GM12878 (cell line): ENCODE results near the gene OSBPL2. TPM values are rescaled to one million over a fixed set of nuclear protein-coding genes. Genes with fewer than 3 reads are reported as not detected.

Experiments
- ATAC-seq: fragments of 200-7000 bp; cut with Tn5 transposase; 3 replicates; pipeline ENCODE4 v1.9.1; 2020; ENCODE audit warnings: mild to moderate bottlenecking, moderate library complexity
- BruUV-seq: library from RNA; stranded (reverse); fragments of 400-500 nt; replicated peaks from 2 replicates; lab custom pipeline; 2021; lab: Mats Ljungman, UMichigan
- CTCF ChIA-PET: fragments of 300-600 bp; sonication (Branson Sonifier 250); formaldehyde crosslinking; extraction: SDS; loops from one replicate; lab custom pipeline; 2021; ENCODE audit warnings: inconsistent platforms; lab: Yijun Ruan, JAX
- POLR2A ChIA-PET: fragments of 350-600 bp; formaldehyde crosslinking; extraction: SDS; loops from one replicate; lab custom pipeline; 2021; ENCODE audit warnings: inconsistent platforms; lab: Charles Lee
- RAD21 ChIA-PET: fragments of 300-600 bp; sonication (Branson Sonifier 250); formaldehyde crosslinking; loops from one replicate; lab custom pipeline; 2023; ENCODE audit warnings: antibody characterized with exemption; ENCODE audit not compliant: unreplicated experiment; lab: Charles Lee
- SMC1A ChIA-PET: fragments of 300-600 bp; sonication (Branson Sonifier 250); formaldehyde crosslinking; loops from one replicate; lab custom pipeline; 2023; ENCODE audit not compliant: unreplicated experiment, uncharacterized antibody; lab: Charles Lee
- DNase-seq: peaks from one replicate; pipeline ENCODE4 v3.0.0-alpha.2; 2011; ENCODE audit warnings: low read depth, low spot score
- FAIRE-seq: peaks from 3 replicates; lab custom pipeline; 2011; peaks lifted over from hg19 to GRCh38; lab: Jason Lieb, UNC
- H2AFZ ChIP-seq: 2 replicates; pipeline ENCODE4 v1.6.0; 2011; ENCODE audit warnings: low read depth, low read length, control low read depth; ENCODE audit not compliant: control insufficient read depth
- H3K27ac ChIP-seq: 2 replicates; pipeline ENCODE4 v1.5.1; 2011; ENCODE audit warnings: control low read depth; ENCODE audit not compliant: control insufficient read depth, insufficient read depth
- H3K27me3 ChIP-seq, 2 experiments: replicated peaks in 1 of 2; 2 replicates each; pipeline versions ENCODE4 v1.6.0 to v1.6.1; 2011; ENCODE audit warnings: low read length in 1 of 2; ENCODE audit not compliant: control insufficient read depth in 2 of 2, insufficient read depth in 2 of 2
- H3K36me3 ChIP-seq, 2 experiments: 2 replicates each; pipeline ENCODE4 v1.5.1; 2011; ENCODE audit warnings: low read length in 1 of 2; ENCODE audit not compliant: control insufficient read depth in 2 of 2, insufficient read depth in 2 of 2
- H3K4me1 ChIP-seq: 2 replicates; pipeline ENCODE4 v1.6.1; 2011; ENCODE audit warnings: mild to moderate bottlenecking, low read length, moderate library complexity, mixed read lengths; ENCODE audit not compliant: control insufficient read depth, insufficient read depth
- H3K4me2 ChIP-seq: 2 replicates; pipeline ENCODE4 v1.6.0; 2011; ENCODE audit warnings: control low read depth; ENCODE audit not compliant: control insufficient read depth, insufficient read depth
- H3K4me3 ChIP-seq: fragments of 200-600 bp; sonication (generic); 2 replicates; pipeline ENCODE4 v1.5.1; 2016
- H3K79me2 ChIP-seq: 2 replicates; pipeline ENCODE4 v1.6.0; 2011; ENCODE audit warnings: low read length; ENCODE audit not compliant: control insufficient read depth, insufficient read depth
- H3K9ac ChIP-seq: 2 replicates; pipeline ENCODE4 v1.8.0; 2011; ENCODE audit warnings: low read length, control low read depth, mixed read lengths; ENCODE audit not compliant: control insufficient read depth, insufficient read depth
- H3K9me3 ChIP-seq: replicated peaks from 3 replicates; pipeline ENCODE4 v1.5.1; 2011; ENCODE audit warnings: mild to moderate bottlenecking, low read length; ENCODE audit not compliant: control insufficient read depth, insufficient read depth
- H4K20me1 ChIP-seq: 2 replicates; pipeline ENCODE4 v1.6.0; 2011; ENCODE audit not compliant: control insufficient read depth, insufficient read depth
- ASH2L ChIP-seq: fragments of 300-600, 200-600 bp; sonication (generic); IDR thresholded peaks from 2 replicates; pipeline ENCODE4 v1.6.1; 2017; ENCODE audit warnings: low read depth, mild to moderate bottlenecking, borderline replicate concordance
- FOS ChIP-seq: IDR thresholded peaks from 3 replicates; pipeline ENCODE4 v1.6.1; 2011; ENCODE audit warnings: borderline replicate concordance; ENCODE audit not compliant: insufficient read length; ENCODE audit errors: extremely low read depth
- GATAD2B ChIP-seq: fragments of 450-650 bp; conservative IDR thresholded peaks from 2 replicates; pipeline ENCODE4 v1.6.1; 2017; ENCODE audit warnings: low read depth, mild to moderate bottlenecking, moderate library complexity
- HCFC1 ChIP-seq: fragments of 150-350 bp; IDR thresholded peaks from 2 replicates; pipeline ENCODE4 v1.6.1; 2014; ENCODE audit warnings: low read length
- HDAC2 ChIP-seq: fragments of 200-600 bp; sonication (generic); IDR thresholded peaks from 2 replicates; pipeline ENCODE4 v1.6.1; 2017
- IKZF2 ChIP-seq, 2 experiments: fragments of 450-650 bp; IDR thresholded peaks; 2 replicates each; pipeline ENCODE4 v1.6.1; 2017; ENCODE audit warnings: mild to moderate bottlenecking in 2 of 2, moderate library complexity in 2 of 2
- IRF4 ChIP-seq: IDR thresholded peaks from 2 replicates; pipeline ENCODE4 v1.6.1; 2011; ENCODE audit warnings: low read depth, low read length
- LARP7 ChIP-seq: fragments of 450-650 bp; IDR thresholded peaks from 2 replicates; pipeline ENCODE4 v1.6.1; 2017; ENCODE audit warnings: mild to moderate bottlenecking
- MTA3 ChIP-seq: IDR thresholded peaks from 2 replicates; pipeline ENCODE4 v1.6.1; 2012; ENCODE audit warnings: low read length, inconsistent platforms, borderline replicate concordance
- MYB ChIP-seq: fragments of 150-350 bp; IDR thresholded peaks from 2 replicates; pipeline ENCODE4 v1.6.1; 2014; ENCODE audit warnings: mild to moderate bottlenecking, low read depth, low read length, borderline replicate concordance
- NR2C1 ChIP-seq: fragments of 450-650 bp; IDR thresholded peaks from 2 replicates; pipeline ENCODE4 v1.6.1; 2017; ENCODE audit warnings: antibody characterized with exemption, mild to moderate bottlenecking, moderate library complexity
- SKIL ChIP-seq: fragments of 450-650 bp; IDR thresholded peaks from 2 replicates; pipeline ENCODE4 v1.6.1; 2017; ENCODE audit warnings: mild to moderate bottlenecking, low read depth, inconsistent platforms; ENCODE audit not compliant: poor library complexity, severe bottlenecking
- SMAD5 ChIP-seq: IDR thresholded peaks from 2 replicates; pipeline ENCODE4 v1.6.1; 2016; ENCODE audit warnings: antibody characterized with exemption, low read depth
- SMARCA5 ChIP-seq: fragments of 450-650 bp; IDR thresholded peaks from 2 replicates; pipeline ENCODE4 v1.6.1; 2017; ENCODE audit warnings: mild to moderate bottlenecking
- SP1 ChIP-seq: IDR thresholded peaks from one replicate; pipeline ENCODE4 v1.6.1; 2011; ENCODE audit warnings: low read depth, low read length
- SRF ChIP-seq, 2 experiments: IDR thresholded peaks; 2 replicates each; pipeline ENCODE4 v1.6.1; 2011; ENCODE audit warnings: low read depth in 2 of 2, low read length in 2 of 2, mild to moderate bottlenecking in 1 of 2, moderate library complexity in 1 of 2
- ZNF274 ChIP-seq: IDR thresholded peaks from one replicate; pipeline ENCODE4 v1.8.0; 2011; ENCODE audit not compliant: insufficient read length, insufficient read depth
- ZNF384 ChIP-seq: IDR thresholded peaks from 2 replicates; pipeline ENCODE4 v1.6.1; 2012; ENCODE audit warnings: low read depth, mild to moderate bottlenecking, low read length, improper control_type of control experiment, borderline replicate concordance
- WGBS: methylation state at CpG from one replicate; pipeline ENCODE4 v1.1.6; 2016; ENCODE audit warnings: low lambda C conversion rate; ENCODE audit not compliant: insufficient replicate concordance, insufficient coverage; ENCODE audit errors: missing lambda C conversion rate; 5-methylcytosine and 5-hydroxymethylcytosine counted together
- in situ Hi-C: fragments of 300-500 bp; cut with MboI; formaldehyde crosslinking; loops from 9 replicates; pipeline ENCODE4 v1.14.3; 2018; ENCODE audit warnings: mixed read lengths
- intact Hi-C: fragments of 100-400 bp; cut with micrococcal nuclease; formaldehyde crosslinking; loops from one replicate; pipeline ENCODE4 v1.14.2; 2022; ENCODE audit not compliant: unreplicated experiment
- polyA plus RNA-seq, 11 experiments: library from polyadenylated mRNA; depleted of rRNA in 4 of 11; unstranded in 6 of 11; stranded (reverse) in 5 of 11; fragments of >200 nt; fragmentation: Nextera tagmentation in 4 of 11; fragmentation: Illumina TruSeq in 1 of 11; extraction: Ambion mirVana in 4 of 11; extraction: Trizol in 1 of 11; gene quantifications; 1 replicate in 1 of 11; 2 replicates in 10 of 11; pipeline versions ENCODE4 v1.2.1 to v1.2.3, GENCODE V29; 2011 to 2016; ENCODE audit warnings: inconsistent platforms in 2 of 11, missing spikeins in 2 of 11, low read depth in 1 of 11
- total RNA-seq, 4 experiments: library from RNA; depleted of rRNA in 3 of 4; stranded (reverse); fragments of >200 nt in 3 of 4; fragmentation: Illumina TruSeq in 1 of 4; extraction: Trizol in 1 of 4; gene quantifications; 2 replicates each; pipeline versions ENCODE4 v1.2.1 to v1.2.3, GENCODE V29; 2013 to 2021

Gene OSBPL2
- total and polyA plus RNA-seq, 10 of the 15 experiments (the other 5 are each of a cell fraction or from before 2014, with no cell fraction given), result 2.8 to 22.3 (median 14.7) TPM

DNA sequence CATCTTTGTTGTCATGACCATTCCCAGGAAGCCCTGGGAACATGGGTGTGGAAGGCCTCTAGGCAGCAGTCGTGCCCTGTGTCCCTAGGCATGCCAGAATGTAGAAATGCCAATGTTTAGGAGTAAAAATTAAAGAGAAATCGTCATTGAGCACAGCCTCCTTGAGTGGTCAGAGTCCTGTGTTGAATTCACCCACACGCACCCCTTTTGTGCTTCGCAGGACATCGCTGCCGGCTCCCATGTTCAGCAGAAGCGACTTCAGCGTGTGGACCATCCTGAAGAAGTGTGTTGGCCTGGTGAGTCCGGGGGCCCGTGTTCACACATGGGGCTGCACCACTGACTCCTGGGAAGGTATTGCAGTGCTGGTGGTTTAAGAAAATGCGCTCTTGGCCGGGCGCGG is 25.1 kb downstream of the OSBPL2 start:
- H3K9me3 ChIP-seq, result no peaks in the 10 kb centered on the region; the same call in 2 of the 3 replicates
- H3K36me3 ChIP-seq, result peaks cover 12 to 21% of the 10 kb centered on the region in 2 experiments; a peak in 3 of 4 replicates
- TF ChIP-seq SRF (IDR thresholded peaks at IDR 0.05; ENCODE audit: low read depth in 2 of 2, low read length in 2 of 2) (no peak), GATAD2B (no peak), IKZF2 (IDR thresholded peaks at IDR 0.05) (no peak), MYB (no peak), FOS (no peak), HDAC2 (no peak), LARP7 (no peak), SKIL (no peak), ZNF384 (no peak), SP1 (no peak), ASH2L (no peak), IRF4 (no peak), ZNF274 (no peak), NR2C1 (no peak), MTA3 (no peak), SMARCA5 (no peak), HCFC1 (no peak), SMAD5 (no peak)
- H3K4me1 ChIP-seq, result no peaks in the 10 kb centered on the region
- no peak overlapping the region for H2AFZ ChIP-seq
- in situ Hi-C loops (no loop called here), intact Hi-C loops (no loop called here)
- no peak overlapping the region for H3K4me3 ChIP-seq
- no peak overlapping the region for H3K9ac ChIP-seq
- ATAC-seq, result no peak
- no TSS peak for BruUV-seq
- DNase-seq, result no peak
- FAIRE-seq, result no peak
- ChIA-PET POLR2A (no interaction called here), CTCF (no interaction called here), SMC1A (no interaction called here), RAD21 (no interaction called here)
- no peaks in the 10 kb centered on the region for H3K79me2 ChIP-seq
- H3K4me2 ChIP-seq, result no peak overlapping the region
- H4K20me1 ChIP-seq, result no peaks in the 10 kb centered on the region
- H3K27ac ChIP-seq, result no peak overlapping the region
- no peaks in the 10 kb centered on the region for H3K27me3 ChIP-seq
- 97% methylated on average over 14 of the region's 14 CpGs for WGBS
